ENCODE data around the gene AANAT.

DNA sequence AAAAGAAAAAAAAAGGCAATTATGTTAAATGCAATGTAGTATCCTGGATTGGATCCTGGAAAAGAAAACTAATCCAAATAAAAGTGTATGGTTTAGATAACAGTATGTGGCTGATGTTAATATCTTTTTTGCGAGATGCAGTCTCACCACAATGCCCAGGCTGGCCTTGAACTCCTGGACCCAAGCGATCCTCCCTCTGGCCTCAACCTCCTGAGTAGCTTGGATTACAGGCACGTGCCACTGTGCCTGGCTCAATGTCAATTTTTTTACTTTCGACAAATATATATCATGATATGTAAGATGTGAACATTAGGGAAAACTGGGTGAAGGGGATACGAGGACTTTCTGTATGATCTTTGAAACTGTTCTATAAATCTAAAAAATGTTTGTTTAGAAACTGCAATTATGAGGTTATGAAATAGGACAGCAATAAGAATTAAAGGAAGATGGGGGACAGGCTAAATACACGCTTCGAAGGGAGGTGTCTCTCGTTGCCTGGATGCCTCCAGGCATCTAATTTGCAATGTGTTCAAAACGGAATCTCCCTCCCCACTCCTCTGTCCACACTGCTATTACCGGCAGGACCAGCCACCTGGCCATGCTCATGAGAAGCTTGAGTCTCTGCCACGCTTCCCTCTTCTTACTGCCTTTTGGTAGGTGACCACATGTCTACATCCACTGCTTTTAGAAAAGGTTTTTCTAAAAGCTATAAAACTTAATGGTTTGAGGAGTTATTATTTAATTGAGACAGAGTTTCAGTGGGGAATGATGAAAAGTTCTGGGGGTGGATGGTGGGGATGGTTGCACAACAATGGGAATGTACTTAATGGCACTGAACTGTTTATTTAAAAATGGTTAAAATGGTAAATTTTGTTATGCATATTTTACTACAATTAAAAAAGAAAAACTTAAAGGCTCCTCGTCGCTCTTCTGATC lies 29.7 kb upstream of the AANAT start:
- no peak for TF ChIP-seq TCF4 (CRISPR knock-in tag; IDR thresholded peaks at IDR 0.05; ENCODE audit: borderline replicate concordance)
- TF ChIP-seq, protein P1, sequence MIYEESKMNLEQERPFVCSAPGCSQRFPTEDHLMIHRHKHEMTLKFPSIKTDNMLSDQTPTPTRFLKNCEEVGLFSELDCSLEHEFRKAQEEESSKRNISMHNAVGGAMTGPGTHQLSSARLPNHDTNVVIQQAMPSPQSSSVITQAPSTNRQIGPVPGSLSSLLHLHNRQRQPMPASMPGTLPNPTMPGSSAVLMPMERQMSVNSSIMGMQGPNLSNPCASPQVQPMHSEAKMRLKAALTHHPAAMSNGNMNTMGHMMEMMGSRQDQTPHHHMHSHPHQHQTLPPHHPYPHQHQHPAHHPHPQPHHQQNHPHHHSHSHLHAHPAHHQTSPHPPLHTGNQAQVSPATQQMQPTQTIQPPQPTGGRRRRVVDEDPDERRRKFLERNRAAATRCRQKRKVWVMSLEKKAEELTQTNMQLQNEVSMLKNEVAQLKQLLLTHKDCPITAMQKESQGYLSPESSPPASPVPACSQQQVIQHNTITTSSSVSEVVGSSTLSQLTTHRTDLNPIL (CRISPR knock-in tag; IDR thresholded peaks at IDR 0.05; ENCODE audit: low read depth): no peak
- no peak for TF ChIP-seq ESRRG (CRISPR knock-in tag; IDR thresholded peaks at IDR 0.05)
- TF ChIP-seq, protein P2, sequence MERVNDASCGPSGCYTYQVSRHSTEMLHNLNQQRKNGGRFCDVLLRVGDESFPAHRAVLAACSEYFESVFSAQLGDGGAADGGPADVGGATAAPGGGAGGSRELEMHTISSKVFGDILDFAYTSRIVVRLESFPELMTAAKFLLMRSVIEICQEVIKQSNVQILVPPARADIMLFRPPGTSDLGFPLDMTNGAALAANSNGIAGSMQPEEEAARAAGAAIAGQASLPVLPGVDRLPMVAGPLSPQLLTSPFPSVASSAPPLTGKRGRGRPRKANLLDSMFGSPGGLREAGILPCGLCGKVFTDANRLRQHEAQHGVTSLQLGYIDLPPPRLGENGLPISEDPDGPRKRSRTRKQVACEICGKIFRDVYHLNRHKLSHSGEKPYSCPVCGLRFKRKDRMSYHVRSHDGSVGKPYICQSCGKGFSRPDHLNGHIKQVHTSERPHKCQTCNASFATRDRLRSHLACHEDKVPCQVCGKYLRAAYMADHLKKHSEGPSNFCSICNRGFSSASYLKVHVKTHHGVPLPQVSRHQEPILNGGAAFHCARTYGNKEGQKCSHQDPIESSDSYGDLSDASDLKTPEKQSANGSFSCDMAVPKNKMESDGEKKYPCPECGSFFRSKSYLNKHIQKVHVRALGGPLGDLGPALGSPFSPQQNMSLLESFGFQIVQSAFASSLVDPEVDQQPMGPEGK (CRISPR knock-in tag; IDR thresholded peaks at IDR 0.05; ENCODE audit: borderline replicate concordance): no peak

Measured in SK-N-SH treated with all-trans-retinoic acid at 6 μM for 48 hours (cell line).